B cell (primary cell): ENCODE results near the gene GAPT.

Source experiments
- CTCF ChIP-seq: fragments of 200-600 bp; IDR thresholded peaks from one replicate; pipeline ENCODE4 v1.8.0; 2022; ENCODE audit warnings: antibody characterized with exemption, mild to moderate bottlenecking
- EZH2 ChIP-seq: IDR thresholded peaks from 2 replicates; pipeline ENCODE4 v1.6.1; 2012; ENCODE audit warnings: borderline replicate concordance, low read depth, mild to moderate bottlenecking, moderate library complexity, low read length; ENCODE audit not compliant: insufficient read depth, poor library complexity, severe bottlenecking

GRCh38 chr5:58493141-58493540 is 1.9 kb downstream of the GAPT start:
- TF ChIP-seq CTCF = no peak
- TF ChIP-seq EZH2 = no peak
